ENCODE data around the gene CDK6.

DNA sequence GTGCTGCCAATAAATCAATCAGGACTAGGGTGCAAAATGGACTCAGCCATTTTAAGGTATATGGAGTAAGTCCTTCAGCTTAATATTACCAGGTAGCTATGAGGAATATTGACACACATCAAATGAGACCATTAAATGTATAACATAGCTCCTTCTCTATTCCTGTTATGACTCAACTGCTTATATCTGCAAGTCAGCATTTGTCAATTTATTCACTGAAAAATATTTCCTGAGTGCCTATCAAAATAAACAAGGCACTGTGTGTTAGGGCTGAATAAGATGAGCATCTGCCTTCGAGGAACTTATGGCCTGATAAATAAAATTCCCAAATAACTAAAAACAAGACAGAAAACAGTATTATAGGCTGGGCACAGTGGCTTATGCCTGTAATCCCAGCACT, 113.8 kb downstream of the CDK6 start:
- TF ChIP-seq, protein P1, sequence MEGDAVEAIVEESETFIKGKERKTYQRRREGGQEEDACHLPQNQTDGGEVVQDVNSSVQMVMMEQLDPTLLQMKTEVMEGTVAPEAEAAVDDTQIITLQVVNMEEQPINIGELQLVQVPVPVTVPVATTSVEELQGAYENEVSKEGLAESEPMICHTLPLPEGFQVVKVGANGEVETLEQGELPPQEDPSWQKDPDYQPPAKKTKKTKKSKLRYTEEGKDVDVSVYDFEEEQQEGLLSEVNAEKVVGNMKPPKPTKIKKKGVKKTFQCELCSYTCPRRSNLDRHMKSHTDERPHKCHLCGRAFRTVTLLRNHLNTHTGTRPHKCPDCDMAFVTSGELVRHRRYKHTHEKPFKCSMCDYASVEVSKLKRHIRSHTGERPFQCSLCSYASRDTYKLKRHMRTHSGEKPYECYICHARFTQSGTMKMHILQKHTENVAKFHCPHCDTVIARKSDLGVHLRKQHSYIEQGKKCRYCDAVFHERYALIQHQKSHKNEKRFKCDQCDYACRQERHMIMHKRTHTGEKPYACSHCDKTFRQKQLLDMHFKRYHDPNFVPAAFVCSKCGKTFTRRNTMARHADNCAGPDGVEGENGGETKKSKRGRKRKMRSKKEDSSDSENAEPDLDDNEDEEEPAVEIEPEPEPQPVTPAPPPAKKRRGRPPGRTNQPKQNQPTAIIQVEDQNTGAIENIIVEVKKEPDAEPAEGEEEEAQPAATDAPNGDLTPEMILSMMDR (IDR thresholded peaks at IDR 0.05; ENCODE audit: low read depth, low read length): no peak
- TF ChIP-seq POLR2A (IDR thresholded peaks at IDR 0.05; ENCODE audit: extremely low read depth, insufficient read length): no peak

All from NB4 (cell line).